HepG2 (cell line): ENCODE data around the gene SAPCD1. TPM values are rescaled to one million over a fixed set of nuclear protein-coding genes. Genes with fewer than 3 reads are reported as not detected.
"Not testable (repeated sequence)": the region's sequence is repeated elsewhere in the genome, so short reads cannot be mapped to it uniquely, and the experiment has no call there.

Experiments used
- BHLHE40 ChIP-seq: IDR thresholded peaks from 2 replicates; pipeline ENCODE4 v1.6.1; 2011; ENCODE audit warnings: low read length, improper control_type of control experiment
- CEBPG ChIP-seq: IDR thresholded peaks from 2 replicates; pipeline ENCODE4 v1.6.1; 2016
- DPF2 ChIP-seq: sonication (generic); formaldehyde crosslinking; IDR thresholded peaks from 2 replicates; pipeline ENCODE4 v1.4.0; 2020; ENCODE audit warnings: mild to moderate bottlenecking, low read depth, missing genetic modification reagents, borderline replicate concordance
- GATAD2A ChIP-seq: IDR thresholded peaks from 2 replicates; pipeline ENCODE4 v1.6.1; 2016
- IRF2 ChIP-seq: IDR thresholded peaks from 2 replicates; pipeline ENCODE4 v1.6.1; 2018; ENCODE audit warnings: missing genetic modification reagents, missing compliant biosample characterization
- MYPOP ChIP-seq: sonication (generic); formaldehyde crosslinking; IDR thresholded peaks from 2 replicates; pipeline ENCODE4 v1.8.1; 2023; ENCODE audit warnings: mild to moderate bottlenecking, moderate library complexity, missing genetic modification reagents
- NR2C2 ChIP-seq: sonication (generic); formaldehyde crosslinking; IDR thresholded peaks from 2 replicates; pipeline ENCODE4 v1.4.0; 2020; ENCODE audit warnings: missing genetic modification reagents, mild to moderate bottlenecking, moderate library complexity, borderline replicate concordance
- PITX1 ChIP-seq: sonication (generic); formaldehyde crosslinking; IDR thresholded peaks from 2 replicates; pipeline ENCODE4 v1.5.1; 2020; ENCODE audit warnings: mild to moderate bottlenecking, missing genetic modification reagents
- RARA ChIP-seq: IDR thresholded peaks from 2 replicates; pipeline ENCODE4 v1.6.1; 2016; ENCODE audit warnings: missing genetic modification reagents, missing compliant biosample characterization
- SOX6 ChIP-seq, 2 experiments: fragments of 450-650 bp in 1 of 2; sonication (generic) in 1 of 2; formaldehyde crosslinking in 1 of 2; IDR thresholded peaks; 2 replicates each; pipeline versions ENCODE4 v1.4.0 to v1.6.1; 2017 to 2020; ENCODE audit warnings: antibody characterized with exemption in 1 of 2, mild to moderate bottlenecking in 1 of 2, missing genetic modification reagents in 1 of 2
- TARDBP ChIP-seq: sonication (generic); formaldehyde crosslinking; IDR thresholded peaks from 2 replicates; pipeline ENCODE4 v1.8.0; 2022; ENCODE audit warnings: mild to moderate bottlenecking, missing genetic modification reagents
- YEATS2 ChIP-seq: sonication (generic); formaldehyde crosslinking; IDR thresholded peaks from 2 replicates; pipeline ENCODE4 v1.4.0; 2020; ENCODE audit warnings: missing genetic modification reagents, borderline replicate concordance
- ZBTB43 ChIP-seq: sonication (generic); formaldehyde crosslinking; conservative IDR thresholded peaks from 2 replicates; pipeline ENCODE4 v1.4.0; 2020; ENCODE audit warnings: missing genetic modification reagents
- ZGPAT ChIP-seq: IDR thresholded peaks from 2 replicates; pipeline ENCODE4 v1.6.1; 2016; ENCODE audit warnings: mild to moderate bottlenecking
- ZNF138 ChIP-seq: sonication (generic); formaldehyde crosslinking; IDR thresholded peaks from 2 replicates; pipeline ENCODE4 v1.5.0; 2020; ENCODE audit warnings: mild to moderate bottlenecking, low read depth, missing genetic modification reagents
- ZNF510 ChIP-seq: sonication (generic); formaldehyde crosslinking; IDR thresholded peaks from 2 replicates; pipeline ENCODE4 v1.4.0; 2020; ENCODE audit warnings: low read depth, mild to moderate bottlenecking, missing genetic modification reagents
- ZNF556 ChIP-seq: sonication (generic); formaldehyde crosslinking; IDR thresholded peaks from 2 replicates; pipeline ENCODE4 v1.4.0; 2020; ENCODE audit warnings: mild to moderate bottlenecking, missing genetic modification reagents, borderline replicate concordance
- ZNF563 ChIP-seq: sonication (generic); formaldehyde crosslinking; IDR thresholded peaks from 2 replicates; pipeline ENCODE4 v1.8.0; 2022; ENCODE audit warnings: mild to moderate bottlenecking, moderate library complexity, missing genetic modification reagents
- ZNF614 ChIP-seq: IDR thresholded peaks from 2 replicates; pipeline ENCODE4 v1.6.1; 2018; ENCODE audit warnings: missing biosample characterization, missing genetic modification reagents, inconsistent platforms, borderline replicate concordance
- ZNF644 ChIP-seq: IDR thresholded peaks from 2 replicates; pipeline ENCODE4 v1.6.1; 2016; ENCODE audit warnings: low read depth
- ZNF691 ChIP-seq: sonication (generic); formaldehyde crosslinking; IDR thresholded peaks from 2 replicates; pipeline ENCODE4 v1.4.0; 2020; ENCODE audit warnings: missing genetic modification reagents, low read depth, mild to moderate bottlenecking, borderline replicate concordance
- ZNF770 ChIP-seq: sonication (generic); formaldehyde crosslinking; IDR thresholded peaks from 2 replicates; pipeline ENCODE4 v1.5.0; 2020; ENCODE audit warnings: mild to moderate bottlenecking, missing genetic modification reagents
- ZNF782 ChIP-seq: sonication (generic); formaldehyde crosslinking; IDR thresholded peaks from 2 replicates; pipeline ENCODE4 v1.4.0; 2020; ENCODE audit warnings: missing genetic modification reagents, mild to moderate bottlenecking, borderline replicate concordance
- polyA plus RNA-seq, 8 experiments: library from polyadenylated mRNA; depleted of rRNA in 3 of 8; stranded (reverse) in 7 of 8; unstranded in 1 of 8; fragments of >200 nt; fragmentation: Illumina TruSeq in 4 of 8; extraction: Trizol in 4 of 8; gene quantifications; 2 replicates each; pipeline versions ENCODE4 v1.2.1 to v1.2.3, GENCODE V29; 2011 to 2016; ENCODE audit warnings: low read depth in 4 of 8, missing spikeins in 1 of 8, mixed read lengths in 1 of 8; ENCODE audit not compliant: insufficient read depth in 1 of 8
- total RNA-seq, 5 experiments: library from RNA; depleted of rRNA; stranded (reverse); fragments of >200 nt; fragmentation: Illumina TruSeq; extraction: Trizol; gene quantifications; 2 replicates each; pipeline ENCODE4 v1.2.3, GENCODE V29; 2016; ENCODE audit warnings: low read depth in 1 of 5

Gene SAPCD1
- total and polyA plus RNA-seq, 2 of the 13 experiments (the other 11 are each of a cell fraction or from before 2014, with no cell fraction given) = 2.5 to 3.9 TPM

GRCh38 chr6:31808599-31808998 is 46.1 kb downstream of the SAPCD1 start (continued):
- TF ChIP-seq ZNF614 (CRISPR knock-in tag) (peak; percentile 73; the same call in 1 of the 2 replicates), PITX1 (peak; percentile 63; the same call in 1 of the 2 replicates), GATAD2A (CRISPR knock-in tag) (0 out of 2 replicates have a peak, but pooled peaks have one; percentile 9), CEBPG (CRISPR knock-in tag) (peak; percentile 61), ZNF510 (CRISPR knock-in tag) (0 out of 2 replicates have a peak, but pooled peaks have one; percentile 60), MYPOP (CRISPR knock-in tag) (0 out of 2 replicates have a peak, but pooled peaks have one; percentile 21), ZNF770 (CRISPR knock-in tag) (0 out of 2 replicates have a peak, but pooled peaks have one; percentile 14), DPF2 (CRISPR knock-in tag) (peak; percentile 56; the same call in 1 of the 2 replicates), ZGPAT (peak; percentile 24; the same call in 1 of the 2 replicates), BHLHE40 (peak; percentile 45; the same call in 1 of the 2 replicates), RARA (CRISPR knock-in tag) (peak; percentile 94), NR2C2 (CRISPR knock-in tag) (peak; percentile 54; the same call in 1 of the 2 replicates), YEATS2 (0 out of 2 replicates have a peak, but pooled peaks have one; percentile 13), ZBTB43 (CRISPR knock-in tag) (0 out of 2 replicates have a peak, but pooled peaks have one; percentile 15), ZNF782 (CRISPR knock-in tag) (peak; percentile 71; the same call in 1 of the 2 replicates), IRF2 (CRISPR knock-in tag) (peak; percentile 51; the same call in 1 of the 2 replicates), ZNF691 (CRISPR knock-in tag) (peak; percentile 73; the same call in 1 of the 2 replicates), TARDBP (CRISPR knock-in tag) (peak; percentile 31; the same call in 1 of the 2 replicates), ZNF138 (CRISPR knock-in tag) (0 out of 2 replicates have a peak, but pooled peaks have one; percentile 29), SOX6 (CRISPR knock-in tag; IDR thresholded peaks at IDR 0.05) (peak; percentile 47; the same call in 1 of the 2 replicates), ZNF556 (peak; percentile 65; the same call in 1 of the 2 replicates), ZNF644 (peak; percentile 24; the same call in 1 of the 2 replicates), ZNF563 (CRISPR knock-in tag) (peak; percentile 57; the same call in 1 of the 2 replicates)
- TF ChIP-seq SOX6 (IDR thresholded peaks at IDR 0.05) = not testable (repeated sequence)
